HCT116 (cell line): ENCODE data around the gene SDK2. TPM values are rescaled to one million over a fixed set of nuclear protein-coding genes. Genes with fewer than 3 reads are reported as not detected.

Experiments used
- ATAC-seq: fragments of 200-7000 bp; cut with Tn5 transposase; 2 replicates; pipeline ENCODE4 v1.9.1; 2020; ENCODE audit warnings: mild to moderate bottlenecking, moderate library complexity
- BruUV-seq: library from RNA; stranded (reverse); fragments of 400-500 nt; replicated peaks from 2 replicates; lab custom pipeline; 2021; lab: Mats Ljungman, UMichigan
- CTCF ChIA-PET: fragments of 300-600 bp; sonication (Branson Sonifier 250); formaldehyde crosslinking; loops from one replicate; lab custom pipeline; 2021; ENCODE audit warnings: antibody characterized with exemption; lab: Charles Lee
- POLR2A ChIA-PET: fragments of 300-600, 350-600 bp; sonication (Branson Sonifier 250); formaldehyde crosslinking; loops from one replicate; lab custom pipeline; 2021; ENCODE audit warnings: antibody characterized with exemption; lab: Charles Lee
- RAD21 ChIA-PET, 2 experiments: fragments of 300-600 bp; sonication (Branson Sonifier 250); formaldehyde crosslinking; loops; one replicate each; lab custom pipeline; 2023; ENCODE audit warnings: low total read pairs in 2 of 2; ENCODE audit not compliant: uncharacterized antibody in 2 of 2, unreplicated experiment in 2 of 2, low non-redundant PET in 1 of 2; lab: Charles Lee
- DNase-seq: peaks from one replicate; pipeline ENCODE4 v3.0.0-alpha.2; 2010; ENCODE audit warnings: low read depth, low spot score
- H2AFZ ChIP-seq: fragments of 200-600 bp; shearing (Covaris generic), sonication (generic); 2 replicates; pipeline ENCODE4 v1.6.1; 2017; ENCODE audit warnings: low read depth, mixed run types, mixed read lengths, antibody characterized with exemption, low read length; ENCODE audit not compliant: poor library complexity, severe bottlenecking
- H3K27ac ChIP-seq: 2 replicates; pipeline ENCODE4 v1.5.1; 2012; ENCODE audit warnings: low read depth, low read length
- H3K27me3 ChIP-seq: fragments of 200-600 bp; sonication (generic); 2 replicates; pipeline ENCODE4 v1.6.1; 2016; ENCODE audit warnings: mixed run types, low read length, mixed read lengths; ENCODE audit not compliant: insufficient read depth
- H3K36me3 ChIP-seq, 2 experiments: fragments of 200-500 bp in 1 of 2; fragments of 200-600 bp in 1 of 2; sonication (Bioruptor generic) in 1 of 2; sonication (generic) in 1 of 2; 2 replicates each; pipeline versions ENCODE4 v1.5.1 to v1.6.1; 2014 to 2016; ENCODE audit warnings: low read length in 2 of 2, inconsistent platforms in 1 of 2, mixed read lengths in 1 of 2, mixed run types in 1 of 2; ENCODE audit not compliant: insufficient read depth in 2 of 2, control insufficient read depth in 1 of 2
- H3K4me1 ChIP-seq, 2 experiments: fragments of 200-600 bp in 1 of 2; sonication (generic) in 1 of 2; 2 replicates each; pipeline versions ENCODE4 v1.5.1 to v1.6.1; 2012 to 2017; ENCODE audit warnings: low read length in 2 of 2, inconsistent platforms in 1 of 2, mild to moderate bottlenecking in 1 of 2, mixed read lengths in 1 of 2, mixed run types in 1 of 2, moderate library complexity in 1 of 2; ENCODE audit not compliant: insufficient read depth in 2 of 2, control insufficient read depth in 1 of 2
- H3K4me2 ChIP-seq: fragments of 200-600 bp; sonication (generic); 2 replicates; pipeline ENCODE4 v1.6.1; 2017; ENCODE audit warnings: mixed run types, low read length, mixed read lengths
- H3K4me3 ChIP-seq, 2 experiments: fragments of 200-600 bp in 1 of 2; sonication (generic) in 1 of 2; replicated peaks in 1 of 2; 2 replicates each; pipeline ENCODE4 v1.5.1; 2011 to 2016; ENCODE audit warnings: low read length in 2 of 2, control low read depth in 1 of 2, low read depth in 1 of 2, mild to moderate bottlenecking in 1 of 2, mixed read lengths in 1 of 2, mixed run types in 1 of 2
- H3K79me2 ChIP-seq: fragments of 200-600 bp; sonication (generic); 2 replicates; pipeline ENCODE4 v1.6.1; 2017; ENCODE audit warnings: mild to moderate bottlenecking, mixed run types, low read length, moderate library complexity, mixed read lengths; ENCODE audit not compliant: insufficient read depth
- H3K9ac ChIP-seq: fragments of 200-600 bp; sonication (generic); 2 replicates; pipeline ENCODE4 v1.6.1; 2016; ENCODE audit warnings: low read length, mixed read lengths
- H3K9me2 ChIP-seq: fragments of 200-600 bp; sonication (generic), shearing (Covaris generic); 2 replicates; pipeline ENCODE4 v1.6.1; 2017; ENCODE audit warnings: mixed run types, mild to moderate bottlenecking, moderate library complexity; ENCODE audit not compliant: insufficient read depth
- H3K9me3 ChIP-seq, 2 experiments: fragments of 200-500 bp in 1 of 2; fragments of 200-600 bp in 1 of 2; sonication (Bioruptor generic) in 1 of 2; sonication (generic) in 1 of 2; 2 replicates each; pipeline ENCODE4 v1.6.1; 2014 to 2017; ENCODE audit warnings: low read length in 2 of 2, mixed read lengths in 2 of 2, inconsistent platforms in 1 of 2, low read depth in 1 of 2, mild to moderate bottlenecking in 1 of 2, mixed run types in 1 of 2, moderate library complexity in 1 of 2; ENCODE audit not compliant: control insufficient read depth in 1 of 2, insufficient read depth in 1 of 2
- H4K20me1 ChIP-seq: fragments of 200-600 bp; sonication (generic), shearing (Covaris generic); 2 replicates; pipeline ENCODE4 v1.6.1; 2017; ENCODE audit warnings: mixed run types, mild to moderate bottlenecking, moderate library complexity; ENCODE audit not compliant: insufficient read depth
- ATF3 ChIP-seq: IDR thresholded peaks from 2 replicates; pipeline ENCODE4 v1.6.1; 2012
- CBX3 ChIP-seq: IDR thresholded peaks from 2 replicates; pipeline ENCODE4 v1.6.1; 2012; ENCODE audit warnings: low read depth
- CTCF ChIP-seq, 3 experiments: fragments of 200-600 bp in 1 of 3; sonication (generic) in 1 of 3; IDR thresholded peaks in 2 of 3; conservative IDR thresholded peaks in 1 of 3; 2 replicates each; pipeline ENCODE4 v1.5.1; 2012 to 2017; ENCODE audit warnings: low read depth in 2 of 3, low read length in 2 of 3, antibody characterized with exemption in 1 of 3, borderline replicate concordance in 1 of 3, control low read depth in 1 of 3, mild to moderate bottlenecking in 1 of 3, mixed read lengths in 1 of 3, mixed run types in 1 of 3, moderate library complexity in 1 of 3; ENCODE audit not compliant: insufficient read depth in 1 of 3
- EGR1 ChIP-seq: IDR thresholded peaks from 2 replicates; pipeline ENCODE4 v1.6.1; 2012; ENCODE audit warnings: low read depth
- EZH2 ChIP-seq: fragments of 200-600 bp; sonication (generic); IDR thresholded peaks from 2 replicates; pipeline ENCODE4 v1.6.1; 2017; ENCODE audit warnings: antibody characterized with exemption, mixed run types
- FOSL1 ChIP-seq: IDR thresholded peaks from 2 replicates; pipeline ENCODE4 v1.6.1; 2012; ENCODE audit warnings: low read depth
- JUND ChIP-seq: IDR thresholded peaks from 2 replicates; pipeline ENCODE4 v1.6.1; 2012
- MAX ChIP-seq: IDR thresholded peaks from 2 replicates; pipeline ENCODE4 v1.6.1; 2012
- POLR2A ChIP-seq: IDR thresholded peaks from 2 replicates; pipeline ENCODE4 v1.7.0; 2011; ENCODE audit warnings: borderline replicate concordance; ENCODE audit not compliant: insufficient read depth, insufficient read length; ENCODE audit errors: extremely low read depth
- POLR2AphosphoS5 ChIP-seq: IDR thresholded peaks from 2 replicates; pipeline ENCODE4 v1.6.1; 2011; ENCODE audit warnings: mild to moderate bottlenecking, low read depth, low read length, moderate library complexity
- RAD21 ChIP-seq: IDR thresholded peaks from 2 replicates; pipeline ENCODE4 v1.6.1; 2012; ENCODE audit warnings: low read depth, mild to moderate bottlenecking
- SIN3A ChIP-seq: IDR thresholded peaks from 2 replicates; pipeline ENCODE4 v1.6.1; 2012; ENCODE audit warnings: low read depth
- SP1 ChIP-seq: IDR thresholded peaks from 2 replicates; pipeline ENCODE4 v1.6.1; 2012; ENCODE audit warnings: low read depth
- SRF ChIP-seq: IDR thresholded peaks from 2 replicates; pipeline ENCODE4 v1.6.1; 2012; ENCODE audit warnings: low read depth
- TCF7L2 ChIP-seq: IDR thresholded peaks from 2 replicates; pipeline ENCODE4 v1.7.0; 2011; ENCODE audit warnings: borderline replicate concordance, inconsistent platforms; ENCODE audit not compliant: insufficient read depth, insufficient read length; ENCODE audit errors: extremely low read depth
- YY1 ChIP-seq: IDR thresholded peaks from 2 replicates; pipeline ENCODE4 v1.6.1; 2011; ENCODE audit warnings: low read length, low read depth, moderate library complexity, mild to moderate bottlenecking; ENCODE audit not compliant: insufficient replicate concordance; ENCODE audit errors: extremely low read depth
- ZBTB33 ChIP-seq: IDR thresholded peaks from 2 replicates; pipeline ENCODE4 v1.6.1; 2011; ENCODE audit warnings: mild to moderate bottlenecking, low read length, moderate library complexity; ENCODE audit not compliant: insufficient replicate concordance; ENCODE audit errors: extremely low read depth
- ZFX ChIP-seq: fragments of 450-650 bp; IDR thresholded peaks from 2 replicates; pipeline ENCODE4 v1.6.1; 2017
- ZNF274 ChIP-seq: fragments of 200-500 bp; sonication (Bioruptor generic); IDR thresholded peaks from 2 replicates; pipeline ENCODE4 v1.6.1; 2014; ENCODE audit warnings: mild to moderate bottlenecking, low read depth, low read length, inconsistent platforms
- intact Hi-C: fragments of 100-400 bp; cut with micrococcal nuclease; formaldehyde crosslinking; loops from 2 replicates; pipeline ENCODE4 v1.10.0; 2022
- total RNA-seq: library from RNA; stranded (reverse); gene quantifications from one replicate; pipeline ENCODE4 v1.2.1, GENCODE V29; 2021; ENCODE audit not compliant: unreplicated experiment

SDK2 gene
- total RNA-seq, 1 experiment from 2014 or later: 0.10 TPM

GRCh38 chr17:73669771-73670170 lies 25.5 kb upstream of the SDK2 start:
- Histone ChIP-seq H3K4me3 (no peak overlapping the region), H3K9ac (no peak overlapping the region), H4K20me1 (no peaks in the 10 kb centered on the region), H3K27me3 (peaks cover 46% of the 10 kb centered on the region), H3K36me3 (no peaks in the 10 kb centered on the region), H3K79me2 (no peaks in the 10 kb centered on the region), H3K4me2 (no peak overlapping the region), H2AFZ (no peak overlapping the region), H3K9me3 (no peaks in the 10 kb centered on the region), H3K9me2 (no peaks in the 10 kb centered on the region), H3K4me1 (no peaks in the 10 kb centered on the region), H3K27ac (no peak overlapping the region)
- ChIA-PET RAD21 (no interaction called here), CTCF (no interaction called here), POLR2A (no interaction called here)
- DNase-seq (no peak), ATAC-seq (no peak)
- intact Hi-C loops: no loop called here
- TF ChIP-seq SRF: no peak
- TF ChIP-seq POLR2AphosphoS5: no peak
- no peak for TF ChIP-seq POLR2A
- TF ChIP-seq SIN3A: no peak
- no peak for TF ChIP-seq ZBTB33
- no peak for TF ChIP-seq ZFX
- TF ChIP-seq MAX: no peak
- TF ChIP-seq TCF7L2: no peak
- TF ChIP-seq EGR1: no peak
- no peak for TF ChIP-seq ATF3
- no peak for TF ChIP-seq JUND
- TF ChIP-seq ZNF274: no peak
- TF ChIP-seq EZH2: no peak
- TF ChIP-seq RAD21: no peak
- TF ChIP-seq SP1: no peak
- TF ChIP-seq CBX3: no peak
- TF ChIP-seq FOSL1: no peak
- no peak for TF ChIP-seq YY1
- no peak for TF ChIP-seq CTCF (IDR thresholded peaks at IDR 0.05 in 2 of 3, conservative IDR thresholded peaks at IDR 0.05 in 1 of 3; ENCODE audit: borderline replicate concordance in 1 of 3, insufficient read depth in 1 of 3, low read depth in 2 of 3, low read length in 2 of 3)
- BruUV-seq: no TSS peak
